Endothelial cell of umbilical vein (primary cell): ENCODE results near the gene TREML1. TPM values are rescaled to one million over a fixed set of nuclear protein-coding genes. Genes with fewer than 3 reads are reported as not detected.

Experiments
- BruUV-seq: library from RNA; stranded (reverse); fragments of 400-500 nt; replicated peaks from 2 replicates; lab custom pipeline; 2021; lab: Mats Ljungman, UMichigan
- CTCF ChIA-PET: fragments of 300-600, 350-600 bp; sonication (Branson Sonifier 250); formaldehyde crosslinking; loops from one replicate; lab custom pipeline; 2021; ENCODE audit warnings: antibody characterized with exemption, inconsistent platforms; lab: Charles Lee
- POLR2A ChIA-PET: fragments of 300-600, 350-600 bp; sonication (Branson Sonifier 250); formaldehyde crosslinking; loops from one replicate; lab custom pipeline; 2021; ENCODE audit warnings: antibody characterized with exemption, inconsistent platforms; lab: Charles Lee
- DNase-seq: peaks from one replicate; pipeline ENCODE4 v3.0.0-alpha.2; 2011; ENCODE audit warnings: low read depth, low spot score
- FAIRE-seq: peaks from 2 replicates; lab custom pipeline; 2011; peaks lifted over from hg19 to GRCh38; lab: Jason Lieb, UNC
- H2AFZ ChIP-seq: 2 replicates; pipeline ENCODE4 v1.6.0; 2012; ENCODE audit warnings: low read depth, low read length, control low read depth, inconsistent platforms
- H3K27ac ChIP-seq: 2 replicates; pipeline ENCODE4 v1.5.1; 2011; ENCODE audit warnings: low read depth, mild to moderate bottlenecking, control low read depth, low read length, moderate library complexity; ENCODE audit not compliant: insufficient read depth
- H3K27me3 ChIP-seq, 2 experiments: 2 replicates each; pipeline versions ENCODE4 v1.6.0 to v1.6.1; 2011; ENCODE audit warnings: low read length in 2 of 2, mixed read lengths in 1 of 2; ENCODE audit not compliant: control insufficient read depth in 2 of 2, insufficient read depth in 2 of 2
- H3K36me3 ChIP-seq, 2 experiments: 2 replicates in 1 of 2; 3 replicates in 1 of 2; pipeline ENCODE4 v1.5.1; 2011; ENCODE audit warnings: low read length in 2 of 2, mild to moderate bottlenecking in 1 of 2, moderate library complexity in 1 of 2; ENCODE audit not compliant: control insufficient read depth in 2 of 2, insufficient read depth in 2 of 2; ENCODE audit errors: extremely low read depth in 1 of 2
- H3K4me1 ChIP-seq: 3 replicates; pipeline ENCODE4 v1.5.1; 2011; ENCODE audit warnings: mild to moderate bottlenecking, low read length; ENCODE audit not compliant: control insufficient read depth, insufficient read depth; ENCODE audit errors: extremely low read depth
- H3K4me2 ChIP-seq: 2 replicates; pipeline ENCODE4 v1.6.1; 2011; ENCODE audit warnings: low read length, control low read depth, mixed read lengths; ENCODE audit not compliant: insufficient read depth
- H3K4me3 ChIP-seq, 3 experiments: fragments of 200-600 bp in 1 of 3; sonication (generic), shearing (Covaris generic) in 1 of 3; replicated peaks in 1 of 3; 2 replicates each; pipeline ENCODE4 v1.5.1; 2011 to 2016; ENCODE audit warnings: control low read depth in 3 of 3, low read length in 3 of 3, mild to moderate bottlenecking in 2 of 3, inconsistent platforms in 1 of 3, low read depth in 1 of 3, moderate library complexity in 1 of 3; ENCODE audit not compliant: insufficient read depth in 1 of 3
- H3K79me2 ChIP-seq: 2 replicates; pipeline ENCODE4 v1.6.0; 2012; ENCODE audit warnings: low read length, inconsistent platforms; ENCODE audit not compliant: control insufficient read depth, insufficient read depth
- H3K9ac ChIP-seq: replicated peaks from 2 replicates; pipeline ENCODE3; 2011; ENCODE audit warnings: low read length, control low read depth; ENCODE audit not compliant: insufficient read depth; ENCODE audit errors: extremely low read depth
- H3K9me1 ChIP-seq: replicated peaks from 3 replicates; pipeline ENCODE4 v1.6.0; 2011; ENCODE audit warnings: mild to moderate bottlenecking, low read length; ENCODE audit not compliant: control insufficient read depth, insufficient read depth; ENCODE audit errors: extremely low read depth
- H3K9me3 ChIP-seq: replicated peaks from 2 replicates; pipeline ENCODE4 v1.5.1; 2012; ENCODE audit warnings: low read length, inconsistent platforms; ENCODE audit not compliant: control insufficient read depth, insufficient read depth
- H4K20me1 ChIP-seq: replicated peaks from 2 replicates; pipeline ENCODE3; 2011; ENCODE audit warnings: mild to moderate bottlenecking, low read length; ENCODE audit not compliant: control insufficient read depth, insufficient read depth; ENCODE audit errors: extremely low read depth
- EZH2 ChIP-seq: IDR thresholded peaks from 2 replicates; pipeline ENCODE4 v1.6.1; 2012; ENCODE audit warnings: borderline replicate concordance, low read depth, mild to moderate bottlenecking, moderate library complexity, low read length, inconsistent platforms; ENCODE audit not compliant: severe bottlenecking
- FOS ChIP-seq: IDR thresholded peaks from 2 replicates; pipeline ENCODE4 v1.6.1; 2011; ENCODE audit warnings: mild to moderate bottlenecking, low read length, moderate library complexity, borderline replicate concordance; ENCODE audit not compliant: insufficient read depth
- GATA2 ChIP-seq: IDR thresholded peaks from 2 replicates; pipeline ENCODE4 v1.7.0; 2011; ENCODE audit warnings: low read depth, mild to moderate bottlenecking, moderate library complexity, mixed read lengths, low read length; ENCODE audit not compliant: insufficient read length, insufficient read depth
- JUN ChIP-seq: IDR thresholded peaks from 2 replicates; pipeline ENCODE4 v1.6.1; 2011; ENCODE audit warnings: borderline replicate concordance, low read depth; ENCODE audit not compliant: insufficient read length, insufficient read depth
- MYC ChIP-seq: IDR thresholded peaks from one replicate; pipeline ENCODE4 v1.6.1; 2011; ENCODE audit warnings: mild to moderate bottlenecking, low read depth, low read length
- POLR2A ChIP-seq: IDR thresholded peaks from 2 replicates; pipeline ENCODE4 v1.6.1; 2012; ENCODE audit warnings: low read depth, mild to moderate bottlenecking, control low read depth, low read length
- POLR2AphosphoS5 ChIP-seq: IDR thresholded peaks from 2 replicates; pipeline ENCODE4 v1.6.1; 2012; ENCODE audit warnings: low read depth, mild to moderate bottlenecking, control low read depth, low read length, moderate library complexity; ENCODE audit not compliant: insufficient read depth
- dilution Hi-C: fragments of 300-500 bp; cut with MboI; formaldehyde crosslinking; loops from one replicate; pipeline ENCODE4 v1.15.0; 2019; ENCODE audit warnings: low sequenced_read_pairs; ENCODE audit not compliant: extremely low pct_ligation_motif_present
- intact Hi-C: fragments of 100-400 bp; cut with micrococcal nuclease; formaldehyde crosslinking; loops from one replicate; pipeline ENCODE4 v1.10.0; 2022
- polyA plus RNA-seq, 4 experiments: library from polyadenylated mRNA; depleted of rRNA in 3 of 4; stranded (reverse) in 3 of 4; unstranded in 1 of 4; fragments of >200 nt; gene quantifications; 2 replicates each; pipeline versions ENCODE4 v1.2.1 to v1.2.3, GENCODE V29; 2011 to 2012; ENCODE audit warnings: missing spikeins in 1 of 4
- total RNA-seq: library from RNA; stranded (reverse); gene quantifications from 2 replicates; pipeline ENCODE4 v1.2.3, GENCODE V29; 2021
- TF ChIP-seq, protein P1 (sequence below), 2 donors: IDR thresholded peaks; 1 replicate in 1 of 2; 2 replicates in 1 of 2; pipeline ENCODE4 v1.5.1; 2011; ENCODE audit warnings: low read length in 2 of 2, mild to moderate bottlenecking in 2 of 2, moderate library complexity in 2 of 2, control low read depth in 1 of 2, inconsistent platforms in 1 of 2, low read depth in 1 of 2; ENCODE audit not compliant: insufficient read depth in 1 of 2; ENCODE audit errors: extremely low read depth in 1 of 2
- TF ChIP-seq, protein P2 (sequence below): IDR thresholded peaks from 2 replicates; pipeline ENCODE4 v1.6.1; 2011; ENCODE audit not compliant: insufficient read depth, insufficient read length

The TREML1 gene
- total and polyA plus RNA-seq, 2 donors (not counting 3 experiments of a cell fraction or from before 2014, with no cell fraction given): not detected

DNA sequence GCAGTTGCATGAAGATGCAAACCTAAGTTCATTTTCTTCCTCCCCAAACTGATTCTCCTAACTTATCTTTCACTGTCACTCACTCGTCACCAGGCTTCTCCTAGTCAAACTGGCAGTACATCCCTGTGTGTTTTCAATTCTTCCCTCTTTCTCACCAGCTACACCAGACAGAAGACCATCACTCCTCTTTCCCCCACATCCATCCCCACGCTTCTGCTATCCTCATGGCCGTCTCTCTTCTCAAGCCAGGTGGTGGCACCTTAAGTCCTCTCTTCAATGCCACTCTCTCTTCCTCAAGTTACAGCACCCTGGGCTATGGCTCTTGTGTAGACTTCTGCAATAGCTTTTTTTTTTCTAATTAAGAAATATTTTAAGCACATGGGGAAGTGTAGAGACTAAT lies 23.1 kb upstream of the TREML1 start:
- Histone ChIP-seq H3K4me2 (no peak overlapping the region), H4K20me1 (no peaks in the 10 kb centered on the region), H3K9me1 (no peaks in the 10 kb centered on the region), H3K9ac (no peak overlapping the region), H3K27me3 (peaks cover 6 to 12% of the 10 kb centered on the region in 2 experiments), H3K4me1 (no peaks in the 10 kb centered on the region), H3K36me3 (no peaks in the 10 kb centered on the region), H2AFZ (no peak overlapping the region), H3K9me3 (no peaks in the 10 kb centered on the region), H3K4me3 (no peak overlapping the region), H3K79me2 (no peaks in the 10 kb centered on the region), H3K27ac (no peak overlapping the region)
- intact Hi-C loops: no loop called here
- CTCF ChIA-PET: interaction anchor here (1.0 to 1.6 kb wide), 2 partner anchors 9 to 15 kb away, joined by 3 to 5 read pairs; no protein-coding TSS in a partner anchor
- POLR2A ChIA-PET: no interaction called here
- no TSS peak for BruUV-seq
- dilution Hi-C loops: no loop called here
- FAIRE-seq (no peak), DNase-seq (no peak)
- no peak for TF ChIP-seq GATA2
- TF ChIP-seq, protein P1, sequence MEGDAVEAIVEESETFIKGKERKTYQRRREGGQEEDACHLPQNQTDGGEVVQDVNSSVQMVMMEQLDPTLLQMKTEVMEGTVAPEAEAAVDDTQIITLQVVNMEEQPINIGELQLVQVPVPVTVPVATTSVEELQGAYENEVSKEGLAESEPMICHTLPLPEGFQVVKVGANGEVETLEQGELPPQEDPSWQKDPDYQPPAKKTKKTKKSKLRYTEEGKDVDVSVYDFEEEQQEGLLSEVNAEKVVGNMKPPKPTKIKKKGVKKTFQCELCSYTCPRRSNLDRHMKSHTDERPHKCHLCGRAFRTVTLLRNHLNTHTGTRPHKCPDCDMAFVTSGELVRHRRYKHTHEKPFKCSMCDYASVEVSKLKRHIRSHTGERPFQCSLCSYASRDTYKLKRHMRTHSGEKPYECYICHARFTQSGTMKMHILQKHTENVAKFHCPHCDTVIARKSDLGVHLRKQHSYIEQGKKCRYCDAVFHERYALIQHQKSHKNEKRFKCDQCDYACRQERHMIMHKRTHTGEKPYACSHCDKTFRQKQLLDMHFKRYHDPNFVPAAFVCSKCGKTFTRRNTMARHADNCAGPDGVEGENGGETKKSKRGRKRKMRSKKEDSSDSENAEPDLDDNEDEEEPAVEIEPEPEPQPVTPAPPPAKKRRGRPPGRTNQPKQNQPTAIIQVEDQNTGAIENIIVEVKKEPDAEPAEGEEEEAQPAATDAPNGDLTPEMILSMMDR (IDR thresholded peaks at IDR 0.05; ENCODE audit: extremely low read depth in 1 of 2, insufficient read depth in 1 of 2, low read depth in 1 of 2, low read length in 2 of 2): no peak
- TF ChIP-seq POLR2AphosphoS5: no peak
- TF ChIP-seq MYC: no peak
- no peak for TF ChIP-seq JUN
- TF ChIP-seq, protein P2, sequence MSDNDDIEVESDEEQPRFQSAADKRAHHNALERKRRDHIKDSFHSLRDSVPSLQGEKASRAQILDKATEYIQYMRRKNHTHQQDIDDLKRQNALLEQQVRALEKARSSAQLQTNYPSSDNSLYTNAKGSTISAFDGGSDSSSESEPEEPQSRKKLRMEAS: no peak
- TF ChIP-seq POLR2A: no peak
- TF ChIP-seq FOS: no peak
- TF ChIP-seq EZH2: no peak
